ENCODE data around the gene ATG16L2. TPM values are rescaled to one million over a fixed set of nuclear protein-coding genes. Genes with fewer than 3 reads are reported as not detected.

The ATG16L2 gene, protein sequence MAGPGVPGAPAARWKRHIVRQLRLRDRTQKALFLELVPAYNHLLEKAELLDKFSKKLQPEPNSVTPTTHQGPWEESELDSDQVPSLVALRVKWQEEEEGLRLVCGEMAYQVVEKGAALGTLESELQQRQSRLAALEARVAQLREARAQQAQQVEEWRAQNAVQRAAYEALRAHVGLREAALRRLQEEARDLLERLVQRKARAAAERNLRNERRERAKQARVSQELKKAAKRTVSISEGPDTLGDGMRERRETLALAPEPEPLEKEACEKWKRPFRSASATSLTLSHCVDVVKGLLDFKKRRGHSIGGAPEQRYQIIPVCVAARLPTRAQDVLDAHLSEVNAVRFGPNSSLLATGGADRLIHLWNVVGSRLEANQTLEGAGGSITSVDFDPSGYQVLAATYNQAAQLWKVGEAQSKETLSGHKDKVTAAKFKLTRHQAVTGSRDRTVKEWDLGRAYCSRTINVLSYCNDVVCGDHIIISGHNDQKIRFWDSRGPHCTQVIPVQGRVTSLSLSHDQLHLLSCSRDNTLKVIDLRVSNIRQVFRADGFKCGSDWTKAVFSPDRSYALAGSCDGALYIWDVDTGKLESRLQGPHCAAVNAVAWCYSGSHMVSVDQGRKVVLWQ
- total RNA-seq (2022; extraction: Qiagen RNA extraction), result 1.7 to 3.5 TPM (median 3.1 TPM) in 5 replicates

DNA sequence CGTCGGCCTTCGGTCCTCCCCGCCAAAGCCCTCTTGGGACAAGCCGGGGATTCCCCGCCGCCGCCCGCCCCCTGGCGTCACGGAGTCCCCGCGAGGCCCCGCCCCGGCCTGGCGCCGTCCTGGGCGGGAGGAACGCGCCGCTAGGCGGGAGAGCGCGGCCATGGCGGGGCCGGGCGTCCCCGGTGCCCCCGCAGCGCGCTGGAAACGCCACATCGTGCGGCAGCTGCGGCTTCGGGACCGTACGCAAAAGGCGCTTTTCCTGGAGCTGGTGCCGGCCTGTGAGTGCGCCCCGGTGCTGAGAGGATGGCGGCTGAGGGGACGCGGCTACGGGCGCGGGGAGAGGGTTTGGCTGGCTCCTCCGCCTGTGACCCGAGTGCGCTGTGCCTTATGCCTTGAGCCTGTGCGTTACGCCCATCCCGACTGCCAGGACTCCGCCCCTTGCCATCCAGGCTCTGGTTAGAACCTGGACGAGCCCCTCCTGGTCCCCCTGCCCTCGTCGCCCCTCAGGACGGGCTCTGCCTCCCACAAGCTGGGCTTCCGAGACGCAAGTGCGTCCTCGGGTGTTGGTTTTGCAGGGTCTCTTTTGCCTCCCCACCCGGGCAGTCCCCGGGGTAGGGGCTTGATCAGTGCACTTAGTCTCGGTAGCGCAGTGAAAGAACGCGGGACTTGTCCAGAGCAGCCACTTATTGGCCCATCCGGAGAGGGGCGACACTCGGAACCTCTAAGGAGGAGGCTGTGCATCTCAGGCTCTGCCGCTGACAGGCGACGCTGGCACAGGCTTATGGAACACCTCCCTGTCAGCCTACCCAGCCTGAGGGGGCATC is at the start of gene ATG16L2:
ATG16L2 (plus strand) TSS at position 126 of the 824 bp plus-strand sequence; CDS start at position 161, 35 bp downstream.

DNA sequence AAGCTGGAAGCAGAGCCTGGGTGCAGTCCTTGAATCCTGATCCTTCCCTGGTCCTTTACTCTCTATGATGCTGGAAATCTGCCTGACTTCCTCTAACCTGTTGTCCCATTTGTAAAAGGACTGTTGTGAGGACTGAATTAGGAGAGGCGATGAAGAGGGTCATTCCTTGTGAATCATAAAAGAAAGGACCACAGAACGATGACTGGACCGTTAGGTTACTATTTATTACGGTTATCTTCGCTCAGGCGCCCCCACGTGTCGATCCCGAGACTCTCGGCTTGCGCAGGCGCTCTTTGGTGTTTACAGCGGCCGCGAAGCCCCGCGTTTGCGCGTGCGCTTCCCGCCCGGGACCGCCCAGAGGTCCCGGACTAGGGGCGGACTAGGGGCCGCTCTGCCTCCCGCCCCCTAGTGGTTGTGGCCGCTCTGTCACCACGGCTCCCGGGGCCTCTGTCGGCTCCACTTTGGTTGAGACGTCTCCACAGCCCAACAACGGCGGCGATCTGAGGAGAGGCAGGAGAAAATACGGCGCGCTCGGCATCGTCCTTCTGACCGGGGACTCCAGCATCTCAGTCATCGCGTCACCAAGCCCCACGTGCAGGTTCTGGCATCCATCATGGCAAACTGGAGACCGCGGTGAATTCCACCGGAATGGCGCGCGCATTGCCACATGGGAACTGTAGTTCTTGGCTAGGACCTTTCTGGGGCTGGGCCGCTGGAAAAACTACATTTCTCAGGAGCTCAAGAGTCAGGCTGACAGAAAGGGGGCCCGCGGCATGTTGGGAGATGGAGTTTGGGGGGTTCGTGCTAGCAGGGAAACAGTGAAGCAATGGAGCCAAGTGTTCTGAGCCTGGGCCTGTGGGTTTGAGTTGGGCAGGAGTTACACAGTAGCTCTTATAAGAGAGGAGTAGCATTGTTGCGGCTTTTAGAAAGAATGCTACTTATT is 20.5 kb upstream of the ATG16L2 start, which contains the start of gene STARD10:
STARD10 (minus strand) TSS at position 623 of the 943 bp plus-strand sequence. CDS start 12,866 bp downstream, outside the sequence.

Other genes starting within 250 kb of the ATG16L2 start
- gene PDE2A, start 140.0 kb upstream of the ATG16L2 start, total RNA-seq (2022; extraction: Qiagen RNA extraction), result 1.6 to 2.7 TPM (median 2.3 TPM) in 5 replicates
- 18.1 to 29.3 TPM (median 25.3 TPM) in 5 replicates for gene ARAP1, start 62.0 kb upstream of the ATG16L2 start, total RNA-seq (2022; extraction: Qiagen RNA extraction)
- gene STARD10, start 20.4 kb upstream of the ATG16L2 start, total RNA-seq (2022; extraction: Qiagen RNA extraction), result 13.0 to 19.3 TPM (median 16.2 TPM) in 5 replicates